ENCODE results near the gene IL18.
"Not testable (repeated sequence)": the region's sequence is repeated elsewhere in the genome, so short reads cannot be mapped to it uniquely, and the experiment has no call there.

Gene IL18

GRCh38 chr11:112163875-112164685 is at the start of gene IL18:
IL18 (minus strand) TSS chr11:112164094; CDS start chr11:112155053, 9,041 bp downstream.
- DNase-seq (ENCODE audit: low read depth): no peak

- no peak for DNase-seq (ENCODE audit: low read depth)
Measured at GRCh38 chr11:112212710-112213109, 48.8 kb upstream of the IL18 start.

- DNase-seq (ENCODE audit: low read depth): no peak
Measured at GRCh38 chr11:112212290-112212689, 48.4 kb upstream of the IL18 start.

GRCh38 chr11:112211536-112211935 is 47.6 kb upstream of the IL18 start:
- DNase-seq (ENCODE audit: low read depth): no peak

- no peak for DNase-seq (ENCODE audit: low read depth)
Measured at GRCh38 chr11:112210890-112211289, 47.0 kb upstream of the IL18 start.

- no peak for DNase-seq (ENCODE audit: low read depth)
Measured at GRCh38 chr11:112206071-112206470, 42.2 kb upstream of the IL18 start.

GRCh38 chr11:112200252-112200651 is 36.4 kb upstream of the IL18 start:
- no peak for DNase-seq (ENCODE audit: low read depth)

- not testable (repeated sequence) for DNase-seq (ENCODE audit: low read depth)
Measured at GRCh38 chr11:112199101-112199500, 35.2 kb upstream of the IL18 start.

GRCh38 chr11:112196519-112197087 is 32.7 kb upstream of the IL18 start:
- no peak for DNase-seq (ENCODE audit: low read depth)

GRCh38 chr11:112195951-112196351 is 32.1 kb upstream of the IL18 start:
- DNase-seq (ENCODE audit: low read depth): no peak

GRCh38 chr11:112195113-112195512 is 31.2 kb upstream of the IL18 start:
- DNase-seq (ENCODE audit: low read depth): not testable (repeated sequence)

- no peak for DNase-seq (ENCODE audit: low read depth)
Measured at GRCh38 chr11:112186304-112186703, 22.4 kb upstream of the IL18 start.

- DNase-seq (ENCODE audit: low read depth): no peak
Measured at GRCh38 chr11:112185883-112186282, 22.0 kb upstream of the IL18 start.

- no peak for DNase-seq (ENCODE audit: low read depth)
Measured at GRCh38 chr11:112182867-112183266, 19.0 kb upstream of the IL18 start.

- DNase-seq (ENCODE audit: low read depth): no peak
Measured at GRCh38 chr11:112179601-112180000, 15.7 kb upstream of the IL18 start.

GRCh38 chr11:112178936-112179335 is 15.0 kb upstream of the IL18 start:
- DNase-seq (ENCODE audit: low read depth): no peak

GRCh38 chr11:112178428-112178827 is 14.5 kb upstream of the IL18 start:
- no peak for DNase-seq (ENCODE audit: low read depth)

- no peak for DNase-seq (ENCODE audit: low read depth)
Measured at GRCh38 chr11:112177589-112177988, 13.7 kb upstream of the IL18 start.

- DNase-seq (ENCODE audit: low read depth): no peak
Measured at GRCh38 chr11:112176077-112176476, 12.2 kb upstream of the IL18 start.

GRCh38 chr11:112175599-112175952 is 11.7 kb upstream of the IL18 start:
- DNase-seq (ENCODE audit: low read depth): no peak

- no peak for DNase-seq (ENCODE audit: low read depth)
Measured at GRCh38 chr11:112174789-112175598, 11.1 kb upstream of the IL18 start, which contains the start of gene BCO2. BCO2 (plus strand) TSS chr11:112175512; CDS start chr11:112175602, 90 bp downstream.

GRCh38 chr11:112173152-112173551 is 9.3 kb upstream of the IL18 start:
- DNase-seq (ENCODE audit: low read depth): no peak

All from T-helper 22 cell (primary cell).